Fibroblast of lung (primary cell): ENCODE results near the gene CPT1A. TPM values are rescaled to one million over a fixed set of nuclear protein-coding genes. Genes with fewer than 3 reads are reported as not detected.
"Not testable (repeated sequence)": the region's sequence is repeated elsewhere in the genome, so short reads cannot be mapped to it uniquely, and the experiment has no call there.

ENCODE experiments used
- DNase-seq, 2 donors: peaks; one replicate each; pipeline versions ENCODE4 v3.0.0 to v3.0.0-alpha.2; 2010; ENCODE audit warnings: low read depth in 2 of 2
- H2AFZ ChIP-seq: 2 replicates; pipeline ENCODE4 v1.5.1; 2012; ENCODE audit warnings: low read length, control low read depth, inconsistent platforms
- H3K27ac ChIP-seq: 2 replicates; pipeline ENCODE4 v1.5.1; 2011; ENCODE audit warnings: low read length, control low read depth; ENCODE audit not compliant: insufficient read depth
- H3K27me3 ChIP-seq: 2 replicates; pipeline ENCODE4 v1.5.1; 2011; ENCODE audit warnings: mild to moderate bottlenecking, low read length; ENCODE audit not compliant: control insufficient read depth, insufficient read depth
- H3K36me3 ChIP-seq: 2 replicates; pipeline ENCODE4 v1.5.1; 2011; ENCODE audit warnings: low read length; ENCODE audit not compliant: control insufficient read depth, insufficient read depth
- H3K4me1 ChIP-seq: 2 replicates; pipeline ENCODE4 v1.5.1; 2011; ENCODE audit warnings: low read length; ENCODE audit not compliant: control insufficient read depth, insufficient read depth; ENCODE audit errors: extremely low read depth
- H3K4me2 ChIP-seq: 2 replicates; pipeline ENCODE4 v1.5.1; 2011; ENCODE audit warnings: low read length, control low read depth; ENCODE audit not compliant: insufficient read depth; ENCODE audit errors: extremely low read depth
- H3K4me3 ChIP-seq, 4 experiments: fragments of 200-600 bp in 1 of 4; sonication (generic) in 1 of 4; replicated peaks in 1 of 4; 2 replicates each; pipeline ENCODE4 v1.5.1; 2011 to 2016; ENCODE audit warnings: low read length in 4 of 4, low read depth in 3 of 4, mild to moderate bottlenecking in 3 of 4, control low read depth in 2 of 4, inconsistent platforms in 1 of 4, mixed read lengths in 1 of 4; ENCODE audit not compliant: insufficient read depth in 1 of 4; ENCODE audit errors: control extremely low read depth in 1 of 4
- H3K79me2 ChIP-seq: 2 replicates; pipeline ENCODE4 v1.5.1; 2012; ENCODE audit warnings: mild to moderate bottlenecking, low read length, inconsistent platforms; ENCODE audit not compliant: control insufficient read depth, insufficient read depth
- H3K9ac ChIP-seq: 2 replicates; pipeline ENCODE4 v1.5.1; 2011; ENCODE audit warnings: mild to moderate bottlenecking, low read length, control low read depth; ENCODE audit not compliant: insufficient read depth
- H3K9me3 ChIP-seq: 2 replicates; pipeline ENCODE4 v1.5.1; 2012; ENCODE audit warnings: low read depth, low read length; ENCODE audit not compliant: control insufficient read depth, insufficient read depth
- H4K20me1 ChIP-seq: 2 replicates; pipeline ENCODE4 v1.5.1; 2011; ENCODE audit warnings: low read length; ENCODE audit not compliant: control insufficient read depth, insufficient read depth; ENCODE audit errors: extremely low read depth
- CTCF ChIP-seq, 2 donors: IDR thresholded peaks in 1 of 2; conservative IDR thresholded peaks in 1 of 2; 1 replicate in 1 of 2; 2 replicates in 1 of 2; pipeline ENCODE4 v1.5.1; 2011 to 2012; ENCODE audit warnings: low read length in 2 of 2, control low read depth in 1 of 2, inconsistent platforms in 1 of 2, low read depth in 1 of 2, mild to moderate bottlenecking in 1 of 2
- EZH2 ChIP-seq: IDR thresholded peaks from 2 replicates; pipeline ENCODE4 v1.5.1; 2012; ENCODE audit warnings: low read length, control low read depth, mild to moderate bottlenecking; ENCODE audit errors: missing control alignments
- polyA plus RNA-seq, 2 donors: library from polyadenylated mRNA; depleted of rRNA in 1 of 2; stranded (reverse) in 1 of 2; unstranded in 1 of 2; fragments of >200 nt; gene quantifications; 2 replicates each; pipeline ENCODE4 v1.2.1, GENCODE V29; 2011 to 2012; ENCODE audit warnings: missing spikeins in 1 of 2
- total RNA-seq: library from RNA; depleted of rRNA; stranded (reverse); fragments of >200 nt; gene quantifications from 2 replicates; pipeline ENCODE4 v1.2.1, GENCODE V29; 2014

The CPT1A gene
- total and polyA plus RNA-seq, 2 donors (not counting 1 experiment from before 2014, with no cell fraction given): 29.5 to 45.2 TPM

- H3K9ac ChIP-seq: no peak overlapping the region
- TF ChIP-seq CTCF (conservative IDR thresholded peaks at IDR 0.05 in 1 of 2, IDR thresholded peaks at IDR 0.05 in 1 of 2; ENCODE audit: low read depth in 1 of 2, low read length in 2 of 2): no peak
- no peak for TF ChIP-seq EZH2
- no peaks in the 10 kb centered on the region for H3K4me1 ChIP-seq
- DNase-seq: no peak
- no peak overlapping the region for H3K4me2 ChIP-seq
- no peak overlapping the region for H3K27ac ChIP-seq
- H4K20me1 ChIP-seq: no peaks in the 10 kb centered on the region
- H3K27me3 ChIP-seq: peaks cover 17% of the 10 kb centered on the region
- no peaks in the 10 kb centered on the region for H3K79me2 ChIP-seq
- no peak overlapping the region for H2AFZ ChIP-seq
- no peak overlapping the region for H3K4me3 ChIP-seq
- no peaks in the 10 kb centered on the region for H3K9me3 ChIP-seq
- H3K36me3 ChIP-seq: no peaks in the 10 kb centered on the region
Measured at GRCh38 chr11:68857037-68857586, 15.4 kb upstream of the CPT1A start.

- not testable (repeated sequence) for H3K27ac ChIP-seq, H3K79me2 ChIP-seq, H3K9me3 ChIP-seq, H3K9ac ChIP-seq, H3K4me1 ChIP-seq, H3K36me3 ChIP-seq, DNase-seq, H3K4me2 ChIP-seq, H3K4me3 ChIP-seq, H2AFZ ChIP-seq, H4K20me1 ChIP-seq
- peaks cover 20% of the 10 kb centered on the region for H3K27me3 ChIP-seq
Measured at GRCh38 chr11:68856425-68857030, 14.8 kb upstream of the CPT1A start.

GRCh38 chr11:68855205-68855981 lies 13.7 kb upstream of the CPT1A start:
- Histone ChIP-seq H3K9me3 (no peaks in the 10 kb centered on the region), H4K20me1 (no peaks in the 10 kb centered on the region), H3K4me3 (peak overlapping the region in 3 of 4 experiments; percentile 30 to 60 (median 40)), H3K4me2 (peak overlapping the region; percentile 49), H3K9ac (peak overlapping the region; percentile 12), H3K27me3 (peaks cover 20% of the 10 kb centered on the region), H3K27ac (no peak overlapping the region), H3K79me2 (no peaks in the 10 kb centered on the region), H3K36me3 (no peaks in the 10 kb centered on the region), H3K4me1 (no peaks in the 10 kb centered on the region), H2AFZ (peak overlapping the region; percentile 48)
- peak; percentile 36 for TF ChIP-seq EZH2
- peak in 1 of 2 donors; percentile 26 for TF ChIP-seq CTCF (conservative IDR thresholded peaks at IDR 0.05 in 1 of 2, IDR thresholded peaks at IDR 0.05 in 1 of 2; ENCODE audit: low read depth in 1 of 2, low read length in 2 of 2)
- DNase-seq: peak in 1 of 2 donors; percentile 47
